NCI-H69 (cell line): ENCODE results near the gene EFHC1.
A peak's percentile ranks its signal among the peaks of the same experiment; 100 is the strongest.
"Not testable (repeated sequence)": the region's sequence is repeated elsewhere in the genome, so short reads cannot be mapped to it uniquely, and the experiment has no call there.

Experiments
- DNase-seq: peaks from one replicate; lab custom pipeline; 2025; lab: John Stamatoyannopoulos, UW

EFHC1 gene

DNA sequence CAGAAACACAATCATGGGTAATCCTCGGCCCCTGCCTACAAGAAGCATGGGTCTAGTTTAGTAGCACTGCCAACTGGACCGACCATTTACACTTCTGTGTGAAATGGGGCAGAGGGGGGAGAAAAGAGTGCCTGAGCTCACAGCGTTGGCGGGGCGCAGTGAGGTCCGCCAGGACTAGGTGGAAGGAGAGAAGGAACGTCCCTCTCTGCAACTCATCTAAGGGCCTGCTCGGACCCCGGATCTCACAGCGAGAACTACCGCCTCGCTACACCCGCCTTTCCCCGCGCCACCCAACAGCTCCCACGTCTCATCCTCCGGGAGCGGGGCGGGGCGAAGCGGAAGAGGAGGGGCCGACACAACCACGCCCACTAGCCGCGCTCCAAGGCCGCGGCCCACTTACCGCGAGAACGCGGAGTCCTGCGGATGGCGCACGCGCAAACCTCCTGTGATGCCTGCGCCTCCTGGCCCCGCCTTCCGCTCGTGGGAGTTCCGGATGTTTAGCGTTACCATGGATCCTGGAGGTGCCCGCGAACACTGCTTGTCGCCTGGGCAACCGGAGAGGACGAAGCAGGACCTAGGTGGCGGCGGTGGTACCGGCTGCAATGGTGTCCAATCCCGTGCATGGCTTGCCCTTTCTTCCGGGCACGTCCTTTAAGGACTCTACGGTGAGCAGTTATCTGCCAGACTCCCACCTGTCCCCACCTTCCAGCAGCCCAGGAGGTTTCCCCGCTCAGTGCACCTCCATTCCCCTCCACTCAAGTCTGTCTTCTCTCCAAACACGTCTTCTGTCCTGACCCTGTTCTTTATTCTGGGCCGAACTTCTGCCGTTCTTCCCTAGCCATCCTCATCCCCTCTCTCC, at the start of gene EFHC1:
Gene EFHC1 (plus strand): TSS at position 534 of the 859 bp plus-strand sequence. CDS start 69 bp downstream, at position 603.
- peak; percentile 100 for DNase-seq

DNA sequence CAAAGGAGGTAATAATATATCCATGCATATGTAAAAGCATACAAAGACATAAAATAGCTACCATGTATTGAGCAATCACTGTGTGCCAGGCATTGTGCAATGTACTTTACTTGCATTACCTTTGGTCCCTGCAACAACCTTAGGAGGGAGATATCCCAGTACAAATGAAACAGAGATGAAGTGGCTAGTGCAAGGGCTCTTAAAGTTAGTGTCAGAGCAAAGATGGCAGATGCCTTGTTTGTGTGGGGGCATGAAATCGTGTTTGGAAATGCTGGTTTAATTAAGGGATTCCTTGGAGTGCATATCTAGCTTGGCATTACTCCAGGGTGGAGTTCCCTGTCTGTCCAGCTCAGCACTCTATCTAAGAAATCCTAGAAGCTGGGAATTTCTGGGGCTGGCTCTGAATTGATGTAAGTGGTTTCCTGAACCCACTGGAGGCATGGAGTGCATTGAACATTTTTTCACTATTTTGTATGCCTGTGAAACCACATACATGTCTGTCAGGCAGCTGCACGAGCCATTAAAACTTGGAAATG, 48.4 kb upstream of the EFHC1 start:
- DNase-seq, result peak; percentile 52

DNA sequence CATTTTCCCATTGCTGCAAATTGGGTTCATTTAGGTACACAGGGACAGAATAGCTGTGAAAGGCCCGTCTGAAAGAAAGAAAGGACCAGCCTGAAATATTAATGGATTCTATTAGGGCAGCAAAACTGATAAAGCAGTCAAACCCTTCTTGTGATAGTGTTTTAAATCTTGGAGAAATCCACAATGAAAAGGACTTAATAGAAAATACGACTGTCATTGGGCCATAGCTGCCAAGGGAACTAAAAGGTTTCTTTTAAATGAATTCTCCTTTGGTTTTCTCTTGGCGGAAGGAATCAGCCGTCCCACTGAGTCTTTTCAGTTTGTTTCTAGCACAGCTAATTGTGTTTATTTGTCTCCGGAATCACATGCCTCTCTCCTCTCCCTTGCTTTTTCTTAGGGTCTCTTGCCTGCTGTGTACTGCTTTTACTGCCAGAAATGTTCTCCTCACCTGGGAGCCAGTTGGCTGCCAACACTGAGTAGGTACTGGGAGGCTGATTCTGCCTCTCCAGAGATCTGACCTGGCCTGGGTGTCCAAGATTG, 46.9 kb upstream of the EFHC1 start:
- DNase-seq, result no peak

DNA sequence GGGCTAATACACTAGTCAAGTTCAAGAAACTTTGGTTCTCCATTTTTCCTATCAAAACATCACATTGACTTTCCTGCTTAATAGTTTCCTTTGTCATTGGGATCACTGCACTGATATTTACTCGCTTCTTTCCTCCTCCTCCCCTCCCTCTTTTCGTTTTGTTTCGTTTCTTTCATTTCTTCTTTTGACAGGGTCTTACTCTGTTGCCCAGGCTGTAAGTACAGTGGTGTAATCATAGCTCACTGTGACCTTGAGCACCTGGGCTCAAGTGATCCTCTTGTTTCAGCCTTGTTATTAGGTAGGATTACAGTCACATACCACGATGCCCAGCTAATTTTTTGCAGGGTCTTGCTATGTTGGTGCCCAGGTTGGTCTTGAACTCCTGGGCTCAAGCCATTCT, 45.9 kb upstream of the EFHC1 start:
- no peak for DNase-seq

- no peak for DNase-seq
These were observed 44.2 kb upstream of the EFHC1 start for GRCh38 chr6:52375780-52376556.

DNA sequence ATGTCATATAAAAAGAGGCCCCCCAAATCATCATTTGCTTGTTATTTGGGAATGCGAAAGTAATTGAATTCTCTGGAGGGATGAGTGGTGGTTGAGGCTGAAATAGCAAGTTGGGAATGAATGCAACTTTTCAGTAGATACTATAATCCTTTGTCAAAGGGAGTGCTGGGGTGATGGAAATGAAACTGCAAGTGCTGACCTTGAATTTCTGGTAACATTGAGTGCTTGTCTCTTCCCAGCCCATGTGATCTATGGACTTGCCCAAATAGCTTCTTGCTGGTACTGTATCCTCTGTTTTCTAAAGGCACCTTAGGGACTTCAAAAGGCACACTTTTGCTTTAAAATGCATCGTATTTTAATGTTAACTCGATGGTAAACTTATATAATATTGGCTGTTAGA, 43.4 kb upstream of the EFHC1 start:
- DNase-seq, result no peak

- no peak for DNase-seq
These were observed 42.5 kb upstream of the EFHC1 start for GRCh38 chr6:52377538-52378221.

DNA sequence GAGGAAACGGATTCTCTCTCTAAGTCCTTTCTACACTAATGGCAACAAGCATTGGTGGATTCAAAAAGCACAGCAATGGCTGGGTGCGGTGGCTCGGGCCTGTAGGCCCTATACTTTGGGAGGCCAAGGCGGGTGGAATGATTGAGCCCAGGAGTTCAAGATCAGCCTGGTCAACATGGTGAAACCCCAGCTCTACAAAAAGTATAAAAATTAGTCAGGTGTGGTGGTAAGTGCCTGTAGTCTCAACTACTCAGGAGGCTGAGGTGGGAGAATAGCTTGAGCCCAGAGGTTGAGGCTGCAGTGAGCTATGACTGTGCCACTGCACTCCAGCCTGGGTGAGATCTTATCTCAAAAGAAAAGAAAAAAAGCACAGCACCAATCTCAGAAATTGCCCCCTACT, 38.9 kb upstream of the EFHC1 start:
- DNase-seq, result no peak

DNA sequence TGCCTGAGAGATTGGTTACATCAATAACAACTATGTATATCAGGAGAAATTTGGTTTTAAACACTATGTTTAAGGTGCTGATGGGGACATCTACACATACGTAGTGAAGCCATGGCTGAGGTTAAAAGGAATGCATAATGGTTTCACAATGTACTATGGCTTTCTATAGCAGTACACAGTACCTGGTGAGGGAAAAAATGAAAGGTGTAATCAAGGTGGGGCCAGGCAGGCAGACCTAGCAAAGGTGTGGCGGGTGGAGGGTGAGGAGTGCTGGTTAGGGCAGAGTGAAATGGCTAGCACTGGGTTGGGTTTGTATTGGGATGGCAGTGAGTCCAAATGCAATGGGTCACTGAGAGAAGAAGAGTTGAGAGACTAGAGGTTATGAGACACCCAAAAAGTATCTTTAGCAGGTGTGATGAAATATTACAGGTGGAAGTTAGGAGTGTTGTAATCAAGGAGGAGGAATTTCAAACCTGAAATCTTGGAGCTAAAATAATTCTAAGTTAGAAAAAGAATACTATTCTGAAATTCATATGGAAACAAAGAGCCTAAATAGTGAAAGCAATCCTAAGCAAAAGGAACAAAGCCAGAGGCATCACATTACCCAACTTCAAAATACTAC, 35.9 kb upstream of the EFHC1 start:
- no peak for DNase-seq

- no peak for DNase-seq
These were observed 35.1 kb upstream of the EFHC1 start for GRCh38 chr6:52385074-52385473.

DNA sequence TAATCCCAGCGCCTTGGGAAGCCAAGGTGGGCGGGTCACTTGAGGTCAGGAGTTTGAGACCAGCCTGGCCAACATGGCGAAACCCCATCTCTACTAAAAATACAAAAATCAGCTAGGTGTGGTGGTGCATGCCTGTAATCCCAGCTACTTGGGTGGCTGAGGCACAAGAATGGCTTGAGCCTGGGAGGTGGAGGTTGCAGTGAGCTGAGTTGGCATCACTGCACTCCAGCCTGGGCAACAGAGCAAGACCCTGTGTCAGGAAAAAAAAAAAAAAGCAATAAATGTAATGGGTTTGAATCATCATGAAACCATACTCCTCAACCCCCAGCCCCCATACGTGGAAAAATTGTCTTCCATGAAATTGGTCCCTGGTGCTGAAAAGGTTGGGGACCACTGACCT, 32.0 kb upstream of the EFHC1 start:
- not testable (repeated sequence) for DNase-seq

DNA sequence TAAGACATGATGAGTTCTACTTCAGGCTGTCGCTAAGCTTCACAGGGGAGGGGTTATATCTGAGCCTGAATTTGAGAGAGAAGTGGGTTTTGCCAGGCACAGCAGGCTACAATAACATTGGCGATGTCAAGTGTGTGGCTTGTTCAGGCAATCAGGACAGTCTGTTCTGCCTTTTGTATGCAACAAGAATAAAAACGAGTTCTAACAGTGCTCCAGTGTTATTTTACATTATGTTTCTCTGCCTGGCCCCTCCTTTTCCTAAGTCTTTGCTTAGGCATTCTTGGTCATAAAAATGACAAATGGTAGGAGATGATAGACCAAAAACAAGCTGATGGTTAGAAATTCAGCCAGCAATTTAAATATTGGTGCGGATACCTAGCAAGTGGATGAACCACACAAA, 31.4 kb upstream of the EFHC1 start:
- peak; percentile 24 for DNase-seq

- peak; percentile 53 for DNase-seq
These were observed 30.9 kb upstream of the EFHC1 start for GRCh38 chr6:52389264-52389625.

- peak; percentile 89 for DNase-seq
These were observed 30.3 kb upstream of the EFHC1 start for GRCh38 chr6:52389626-52390360.

GRCh38 chr6:52390361-52390727, 29.8 kb upstream of the EFHC1 start:
- peak; percentile 78 for DNase-seq

DNA sequence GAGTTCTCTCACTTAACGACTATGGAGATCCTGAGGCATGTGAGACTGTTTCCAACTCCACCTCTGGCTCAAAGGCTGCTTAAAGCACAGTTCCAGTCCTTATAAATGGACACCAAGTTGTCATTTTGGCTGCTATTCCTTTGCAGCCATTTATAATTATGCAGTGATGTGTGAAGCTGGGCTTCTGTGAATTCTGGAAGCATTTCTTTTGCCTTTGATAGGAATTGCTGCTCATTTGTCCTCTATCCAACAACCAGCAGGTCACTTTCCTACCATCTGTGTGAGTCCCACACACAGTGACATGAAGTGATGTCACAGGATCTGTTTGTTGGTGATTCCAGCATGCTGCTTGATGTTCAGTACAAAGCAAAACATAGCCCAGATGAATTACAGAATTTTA, 28.5 kb upstream of the EFHC1 start:
- DNase-seq, result peak; percentile 37

GRCh38 chr6:52392944-52393343, 27.2 kb upstream of the EFHC1 start:
- no peak for DNase-seq

GRCh38 chr6:52393780-52394179, 26.4 kb upstream of the EFHC1 start:
- DNase-seq, result no peak

- no peak for DNase-seq
These were observed 25.9 kb upstream of the EFHC1 start for GRCh38 chr6:52394251-52394666.

DNA sequence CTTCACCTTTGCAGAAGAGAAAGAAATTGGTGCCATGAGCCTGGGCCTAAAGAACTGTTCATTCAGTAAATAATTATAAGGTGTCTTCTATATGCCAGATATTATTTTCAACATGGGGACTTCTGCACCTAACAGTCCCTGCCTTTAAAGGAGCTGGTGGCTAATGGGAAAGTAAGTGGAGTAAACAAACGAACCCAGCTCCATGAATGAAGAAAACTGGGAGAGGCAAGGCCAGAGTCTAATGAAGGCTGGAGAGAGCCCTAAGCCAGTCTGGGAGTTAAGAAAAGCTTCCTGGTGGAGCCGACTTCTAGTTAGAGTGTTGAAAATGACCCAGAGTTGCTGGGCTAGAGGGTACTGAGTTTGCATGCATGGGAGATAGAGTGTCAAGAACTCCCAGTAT, 24.2 kb upstream of the EFHC1 start:
- DNase-seq, result peak; percentile 79
